ENCODE measurements around the gene RUFY4. TPM values are rescaled to one million over a fixed set of nuclear protein-coding genes. Genes with fewer than 3 reads are reported as not detected.

RUFY4 gene
- total RNA-seq, 1 donor from 2014 or later, result not detected

DNA sequence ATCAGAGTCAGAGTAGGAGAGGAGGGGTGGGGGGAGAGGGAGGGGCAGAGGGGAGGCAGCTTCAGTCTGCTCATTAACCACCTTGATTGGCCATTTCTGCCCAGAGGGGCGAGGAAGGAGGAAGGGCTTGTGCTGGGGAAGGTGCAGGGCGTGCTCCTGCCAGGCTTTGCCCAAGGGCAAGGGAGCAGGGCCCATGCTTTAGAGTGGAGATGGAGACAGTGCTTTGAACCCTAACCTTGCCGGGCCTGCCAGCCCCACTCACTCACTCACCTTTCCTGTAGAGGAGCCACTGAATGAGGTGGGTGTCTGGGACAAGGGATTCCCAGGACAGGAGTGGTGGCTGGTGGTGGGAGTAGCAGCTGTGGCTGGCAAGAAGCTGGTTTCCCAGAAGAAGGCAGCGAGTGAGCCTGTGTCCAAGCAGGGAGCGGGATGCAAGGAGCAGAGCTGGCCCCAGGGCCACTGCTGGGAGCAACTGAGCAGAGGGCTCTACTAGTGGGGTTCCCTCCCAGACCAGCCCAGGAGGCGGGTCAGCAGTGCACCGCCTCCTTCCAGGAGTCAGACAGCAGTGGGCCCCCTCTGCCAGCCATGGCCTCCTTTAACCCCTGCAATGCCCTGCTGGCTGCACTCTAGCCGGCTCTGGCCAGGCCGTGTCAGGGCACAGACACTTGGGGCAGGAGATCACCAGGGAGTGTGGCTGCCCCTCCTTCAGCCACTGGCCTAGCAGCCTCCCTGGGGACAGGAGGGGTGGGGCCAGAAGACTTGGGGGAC lies 3.6 kb upstream of the RUFY4 start:
- H3K27ac ChIP-seq, result no peak overlapping the region
- H3K9me3 ChIP-seq, result no peaks in the 10 kb centered on the region
- TF ChIP-seq, protein P1, sequence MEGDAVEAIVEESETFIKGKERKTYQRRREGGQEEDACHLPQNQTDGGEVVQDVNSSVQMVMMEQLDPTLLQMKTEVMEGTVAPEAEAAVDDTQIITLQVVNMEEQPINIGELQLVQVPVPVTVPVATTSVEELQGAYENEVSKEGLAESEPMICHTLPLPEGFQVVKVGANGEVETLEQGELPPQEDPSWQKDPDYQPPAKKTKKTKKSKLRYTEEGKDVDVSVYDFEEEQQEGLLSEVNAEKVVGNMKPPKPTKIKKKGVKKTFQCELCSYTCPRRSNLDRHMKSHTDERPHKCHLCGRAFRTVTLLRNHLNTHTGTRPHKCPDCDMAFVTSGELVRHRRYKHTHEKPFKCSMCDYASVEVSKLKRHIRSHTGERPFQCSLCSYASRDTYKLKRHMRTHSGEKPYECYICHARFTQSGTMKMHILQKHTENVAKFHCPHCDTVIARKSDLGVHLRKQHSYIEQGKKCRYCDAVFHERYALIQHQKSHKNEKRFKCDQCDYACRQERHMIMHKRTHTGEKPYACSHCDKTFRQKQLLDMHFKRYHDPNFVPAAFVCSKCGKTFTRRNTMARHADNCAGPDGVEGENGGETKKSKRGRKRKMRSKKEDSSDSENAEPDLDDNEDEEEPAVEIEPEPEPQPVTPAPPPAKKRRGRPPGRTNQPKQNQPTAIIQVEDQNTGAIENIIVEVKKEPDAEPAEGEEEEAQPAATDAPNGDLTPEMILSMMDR (IDR thresholded peaks at IDR 0.05), result no peak
- no peaks in the 10 kb centered on the region for H3K27me3 ChIP-seq
- intact Hi-C loops (cut with DNase I), result no loop called here
- H3K36me3 ChIP-seq, result no peaks in the 10 kb centered on the region
- H3K4me3 ChIP-seq, result no peak overlapping the region
- peaks cover 0 to 4% of the 10 kb centered on the region in 2 donors for H3K4me1 ChIP-seq
- no peak for DNase-seq (ENCODE audit: low spot score in 2 of 2)

DNA sequence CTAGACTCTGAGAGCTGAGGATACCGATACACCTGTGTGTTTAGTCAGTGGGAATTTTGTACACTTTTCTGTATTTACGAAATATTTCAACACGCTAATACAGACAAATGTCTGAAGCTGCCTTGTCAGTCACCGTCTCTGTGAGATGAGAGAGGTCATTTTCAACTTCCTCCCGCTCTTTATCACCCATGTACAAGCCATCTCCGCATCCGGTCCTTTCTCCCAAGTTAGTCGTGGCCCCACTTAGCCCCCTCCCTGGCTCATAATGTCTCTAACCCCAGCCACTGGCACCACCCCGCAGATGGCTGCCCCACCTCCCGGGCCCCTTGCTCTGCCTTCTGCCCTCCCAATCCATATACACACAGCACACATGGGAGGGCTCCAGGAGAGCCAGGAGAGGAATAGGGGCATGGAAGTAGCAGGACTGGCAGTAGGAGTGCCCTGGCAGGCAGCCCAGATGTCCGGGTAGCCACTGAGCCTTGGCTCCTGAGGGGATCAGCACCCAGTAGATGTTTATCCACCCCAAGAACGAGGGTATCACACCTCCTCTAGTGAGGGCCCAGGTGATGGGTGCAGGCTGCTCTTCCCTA lies 2.0 kb upstream of the RUFY4 start:
- H3K4me3 ChIP-seq, result no peak overlapping the region
- no peaks in the 10 kb centered on the region for H3K27me3 ChIP-seq
- intact Hi-C loops (cut with DNase I), result no loop called here
- H3K4me1 ChIP-seq, result peaks cover 0 to 4% of the 10 kb centered on the region in 2 donors
- no peaks in the 10 kb centered on the region for H3K9me3 ChIP-seq
- no peak for DNase-seq (ENCODE audit: low spot score in 2 of 2)
- no peak overlapping the region for H3K27ac ChIP-seq
- H3K36me3 ChIP-seq, result no peaks in the 10 kb centered on the region
- TF ChIP-seq, protein P1 (IDR thresholded peaks at IDR 0.05), result no peak

- no peak for DNase-seq (ENCODE audit: low spot score in 2 of 2)
- Histone ChIP-seq H3K27me3 (no peaks in the 10 kb centered on the region), H3K4me3 (no peak overlapping the region), H3K4me1 (peaks cover 0 to 4% of the 10 kb centered on the region in 2 donors), H3K27ac (no peak overlapping the region), H3K9me3 (no peaks in the 10 kb centered on the region), H3K36me3 (no peaks in the 10 kb centered on the region)
- TF ChIP-seq, protein P1 (IDR thresholded peaks at IDR 0.05), result no peak
- intact Hi-C loops (cut with DNase I), result no loop called here
Observed at GRCh38 chr2:218067523-218067922, 1.5 kb upstream of the RUFY4 start.

GRCh38 chr2:218069606-218070300 lies 700 bp downstream of the RUFY4 start:
- Histone ChIP-seq H3K36me3 (no peaks in the 10 kb centered on the region), H3K4me1 (peaks cover 0 to 4% of the 10 kb centered on the region in 2 donors), H3K27ac (no peak overlapping the region), H3K9me3 (no peaks in the 10 kb centered on the region), H3K4me3 (no peak overlapping the region), H3K27me3 (no peaks in the 10 kb centered on the region)
- intact Hi-C loops (cut with DNase I), result no loop called here
- TF ChIP-seq, protein P1 (IDR thresholded peaks at IDR 0.05), result no peak
- no peak for DNase-seq (ENCODE audit: low spot score in 2 of 2)

GRCh38 chr2:218070587-218070986 lies 1.5 kb downstream of the RUFY4 start:
- no peak overlapping the region for H3K4me3 ChIP-seq
- TF ChIP-seq, protein P1 (IDR thresholded peaks at IDR 0.05), result no peak
- H3K27me3 ChIP-seq, result no peaks in the 10 kb centered on the region
- no peaks in the 10 kb centered on the region for H3K36me3 ChIP-seq
- no peaks in the 10 kb centered on the region for H3K9me3 ChIP-seq
- intact Hi-C loops (cut with DNase I), result no loop called here
- DNase-seq (ENCODE audit: low spot score in 2 of 2), result no peak
- peaks cover 0 to 4% of the 10 kb centered on the region in 2 donors for H3K4me1 ChIP-seq
- H3K27ac ChIP-seq, result no peak overlapping the region
